GM12878 (cell line): ENCODE measurements around the gene PITPNC1. TPM values are rescaled to one million over a fixed set of nuclear protein-coding genes. Genes with fewer than 3 reads are reported as not detected.

Experiments used
- BCL11A ChIP-seq: IDR thresholded peaks from 2 replicates; pipeline ENCODE4 v1.6.1; 2011; ENCODE audit warnings: low read depth, low read length
- CHD2 ChIP-seq: IDR thresholded peaks from 2 replicates; pipeline ENCODE4 v1.6.1; 2011; ENCODE audit warnings: low read depth, low read length, improper control_type of control experiment, borderline replicate concordance
- ESRRA ChIP-seq: IDR thresholded peaks from 2 replicates; pipeline ENCODE4 v1.6.1; 2012; ENCODE audit warnings: mild to moderate bottlenecking, low read length, improper control_type of control experiment
- HDAC2 ChIP-seq: fragments of 200-600 bp; sonication (generic); IDR thresholded peaks from 2 replicates; pipeline ENCODE4 v1.6.1; 2017
- IKZF1 ChIP-seq: fragments of 450-650 bp; conservative IDR thresholded peaks from 2 replicates; pipeline ENCODE4 v1.6.1; 2017; ENCODE audit warnings: antibody characterized with exemption, mild to moderate bottlenecking
- JUND ChIP-seq: IDR thresholded peaks from 2 replicates; pipeline ENCODE4 v1.6.1; 2012; ENCODE audit warnings: low read depth, mild to moderate bottlenecking, low read length, improper control_type of control experiment, moderate library complexity
- KLF5 ChIP-seq: fragments of 450-650 bp; IDR thresholded peaks from 2 replicates; pipeline ENCODE4 v1.6.1; 2014; ENCODE audit warnings: mild to moderate bottlenecking; ENCODE audit not compliant: partially characterized antibody
- MEF2A ChIP-seq: IDR thresholded peaks from 2 replicates; pipeline ENCODE4 v1.6.1; 2011; ENCODE audit warnings: low read depth, mild to moderate bottlenecking, low read length, moderate library complexity; ENCODE audit not compliant: insufficient read depth
- NR2F1 ChIP-seq: fragments of 450-650 bp; conservative IDR thresholded peaks from 2 replicates; pipeline ENCODE4 v1.6.1; 2017; ENCODE audit warnings: mild to moderate bottlenecking
- RAD51 ChIP-seq: fragments of 450-650 bp; IDR thresholded peaks from 2 replicates; pipeline ENCODE4 v1.6.1; 2016; ENCODE audit warnings: moderate library complexity, mild to moderate bottlenecking, inconsistent platforms
- RUNX3 ChIP-seq: IDR thresholded peaks from 2 replicates; pipeline ENCODE4 v1.6.1; 2012; ENCODE audit warnings: low read length, inconsistent platforms
- TAF1 ChIP-seq: IDR thresholded peaks from 2 replicates; pipeline ENCODE4 v1.6.1; 2011; ENCODE audit warnings: mild to moderate bottlenecking, low read depth, low read length, borderline replicate concordance
- WRNIP1 ChIP-seq: IDR thresholded peaks from 2 replicates; pipeline ENCODE4 v1.6.1; 2011; ENCODE audit warnings: low read depth, low read length, improper control_type of control experiment, borderline replicate concordance
- ZNF24 ChIP-seq: fragments of 450-650 bp; IDR thresholded peaks from 2 replicates; pipeline ENCODE4 v1.6.1; 2017; ENCODE audit warnings: antibody characterized with exemption, mild to moderate bottlenecking
- polyA plus RNA-seq, 11 experiments: library from polyadenylated mRNA; depleted of rRNA in 4 of 11; unstranded in 6 of 11; stranded (reverse) in 5 of 11; fragments of >200 nt; fragmentation: Nextera tagmentation in 4 of 11; fragmentation: Illumina TruSeq in 1 of 11; extraction: Ambion mirVana in 4 of 11; extraction: Trizol in 1 of 11; gene quantifications; 1 replicate in 1 of 11; 2 replicates in 10 of 11; pipeline versions ENCODE4 v1.2.1 to v1.2.3, GENCODE V29; 2011 to 2016; ENCODE audit warnings: inconsistent platforms in 2 of 11, missing spikeins in 2 of 11, low read depth in 1 of 11
- total RNA-seq, 4 experiments: library from RNA; depleted of rRNA in 3 of 4; stranded (reverse); fragments of >200 nt in 3 of 4; fragmentation: Illumina TruSeq in 1 of 4; extraction: Trizol in 1 of 4; gene quantifications; 2 replicates each; pipeline versions ENCODE4 v1.2.1 to v1.2.3, GENCODE V29; 2013 to 2021
- TF ChIP-seq, protein P1 (sequence below): fragments of 450-650 bp; IDR thresholded peaks from 2 replicates; pipeline ENCODE4 v1.6.1; 2018; ENCODE audit warnings: mild to moderate bottlenecking, low read depth, moderate library complexity; ENCODE audit not compliant: partially characterized antibody
- TF ChIP-seq, protein P2 (sequence below): fragments of 450-650 bp; IDR thresholded peaks from 2 replicates; pipeline ENCODE4 v1.6.1; 2017; ENCODE audit warnings: mild to moderate bottlenecking, low read depth, inconsistent platforms; ENCODE audit not compliant: poor library complexity, severe bottlenecking
- TF ChIP-seq, protein P3 (sequence below): fragments of 450-650 bp; IDR thresholded peaks from 2 replicates; pipeline ENCODE4 v1.6.1; 2017; ENCODE audit warnings: borderline replicate concordance
- TF ChIP-seq, protein P4 (sequence below): IDR thresholded peaks from 2 replicates; pipeline ENCODE4 v1.6.1; 2012; ENCODE audit warnings: low read length, inconsistent platforms
- TF ChIP-seq, protein P5 (sequence below): fragments of 450-650 bp; IDR thresholded peaks from 2 replicates; pipeline ENCODE4 v1.6.1; 2017; ENCODE audit warnings: mild to moderate bottlenecking, moderate library complexity

The PITPNC1 gene
- total and polyA plus RNA-seq, 10 of the 15 experiments (the other 5 are each of a cell fraction or from before 2014, with no cell fraction given), result 12.2 to 62.4 (median 47.3) TPM

DNA sequence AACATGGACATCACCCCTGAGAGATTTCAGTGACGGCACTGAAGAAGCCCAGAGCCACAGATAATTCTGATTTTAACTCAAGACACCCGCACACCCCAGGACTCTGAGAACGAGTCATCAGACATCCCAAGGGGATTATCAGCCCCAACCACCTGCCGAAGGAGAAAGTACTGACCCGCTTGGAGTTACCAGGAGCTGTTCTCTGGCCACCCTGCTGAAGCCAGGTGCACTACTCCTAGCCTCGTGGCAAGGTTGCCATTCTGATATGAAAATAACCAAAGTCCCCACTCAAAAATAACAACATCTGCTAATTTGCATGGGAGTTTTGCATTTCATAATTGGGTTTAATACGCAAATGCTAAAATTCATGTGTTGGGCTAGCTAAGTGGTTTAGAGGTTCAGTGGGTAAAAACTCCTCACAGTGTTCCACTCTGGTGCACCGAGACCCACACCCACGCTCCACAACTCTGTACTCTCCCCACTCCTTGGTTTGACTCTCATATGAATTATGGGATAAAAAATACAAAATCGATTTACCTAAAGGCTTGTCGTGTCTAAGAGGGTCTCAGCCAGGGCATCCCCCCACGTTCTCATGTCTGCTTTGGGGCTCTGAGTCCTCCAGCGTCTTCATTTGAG is 197.7 kb downstream of the PITPNC1 start (continued):
- TF ChIP-seq, protein P1, sequence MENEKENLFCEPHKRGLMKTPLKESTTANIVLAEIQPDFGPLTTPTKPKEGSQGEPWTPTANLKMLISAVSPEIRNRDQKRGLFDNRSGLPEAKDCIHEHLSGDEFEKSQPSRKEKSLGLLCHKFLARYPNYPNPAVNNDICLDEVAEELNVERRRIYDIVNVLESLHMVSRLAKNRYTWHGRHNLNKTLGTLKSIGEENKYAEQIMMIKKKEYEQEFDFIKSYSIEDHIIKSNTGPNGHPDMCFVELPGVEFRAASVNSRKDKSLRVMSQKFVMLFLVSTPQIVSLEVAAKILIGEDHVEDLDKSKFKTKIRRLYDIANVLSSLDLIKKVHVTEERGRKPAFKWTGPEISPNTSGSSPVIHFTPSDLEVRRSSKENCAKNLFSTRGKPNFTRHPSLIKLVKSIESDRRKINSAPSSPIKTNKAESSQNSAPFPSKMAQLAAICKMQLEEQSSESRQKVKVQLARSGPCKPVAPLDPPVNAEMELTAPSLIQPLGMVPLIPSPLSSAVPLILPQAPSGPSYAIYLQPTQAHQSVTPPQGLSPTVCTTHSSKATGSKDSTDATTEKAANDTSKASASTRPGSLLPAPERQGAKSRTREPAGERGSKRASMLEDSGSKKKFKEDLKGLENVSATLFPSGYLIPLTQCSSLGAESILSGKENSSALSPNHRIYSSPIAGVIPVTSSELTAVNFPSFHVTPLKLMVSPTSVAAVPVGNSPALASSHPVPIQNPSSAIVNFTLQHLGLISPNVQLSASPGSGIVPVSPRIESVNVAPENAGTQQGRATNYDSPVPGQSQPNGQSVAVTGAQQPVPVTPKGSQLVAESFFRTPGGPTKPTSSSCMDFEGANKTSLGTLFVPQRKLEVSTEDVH, result no peak
- TF ChIP-seq TAF1 (peak; percentile 47; the same call in 1 of the 2 replicates), CHD2 (peak; percentile 60; the same call in 1 of the 2 replicates), BCL11A (peak; percentile 88), IKZF1 (peak; percentile 61), HDAC2 (no peak), ZNF24 (no peak), JUND (no peak), RUNX3 (peak; percentile 76), KLF5 (peak; percentile 60), NR2F1 (0 out of 2 replicates have a peak, but pooled peaks have one; percentile 23), MEF2A (peak; percentile 72), RAD51 (0 out of 2 replicates have a peak, but pooled peaks have one; percentile 19), ESRRA (no peak), WRNIP1 (0 out of 2 replicates have a peak, but pooled peaks have one; percentile 37)
- TF ChIP-seq, protein P2, sequence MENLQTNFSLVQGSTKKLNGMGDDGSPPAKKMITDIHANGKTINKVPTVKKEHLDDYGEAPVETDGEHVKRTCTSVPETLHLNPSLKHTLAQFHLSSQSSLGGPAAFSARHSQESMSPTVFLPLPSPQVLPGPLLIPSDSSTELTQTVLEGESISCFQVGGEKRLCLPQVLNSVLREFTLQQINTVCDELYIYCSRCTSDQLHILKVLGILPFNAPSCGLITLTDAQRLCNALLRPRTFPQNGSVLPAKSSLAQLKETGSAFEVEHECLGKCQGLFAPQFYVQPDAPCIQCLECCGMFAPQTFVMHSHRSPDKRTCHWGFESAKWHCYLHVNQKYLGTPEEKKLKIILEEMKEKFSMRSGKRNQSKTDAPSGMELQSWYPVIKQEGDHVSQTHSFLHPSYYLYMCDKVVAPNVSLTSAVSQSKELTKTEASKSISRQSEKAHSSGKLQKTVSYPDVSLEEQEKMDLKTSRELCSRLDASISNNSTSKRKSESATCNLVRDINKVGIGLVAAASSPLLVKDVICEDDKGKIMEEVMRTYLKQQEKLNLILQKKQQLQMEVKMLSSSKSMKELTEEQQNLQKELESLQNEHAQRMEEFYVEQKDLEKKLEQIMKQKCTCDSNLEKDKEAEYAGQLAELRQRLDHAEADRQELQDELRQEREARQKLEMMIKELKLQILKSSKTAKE, result peak; percentile 46
- TF ChIP-seq, protein P3, sequence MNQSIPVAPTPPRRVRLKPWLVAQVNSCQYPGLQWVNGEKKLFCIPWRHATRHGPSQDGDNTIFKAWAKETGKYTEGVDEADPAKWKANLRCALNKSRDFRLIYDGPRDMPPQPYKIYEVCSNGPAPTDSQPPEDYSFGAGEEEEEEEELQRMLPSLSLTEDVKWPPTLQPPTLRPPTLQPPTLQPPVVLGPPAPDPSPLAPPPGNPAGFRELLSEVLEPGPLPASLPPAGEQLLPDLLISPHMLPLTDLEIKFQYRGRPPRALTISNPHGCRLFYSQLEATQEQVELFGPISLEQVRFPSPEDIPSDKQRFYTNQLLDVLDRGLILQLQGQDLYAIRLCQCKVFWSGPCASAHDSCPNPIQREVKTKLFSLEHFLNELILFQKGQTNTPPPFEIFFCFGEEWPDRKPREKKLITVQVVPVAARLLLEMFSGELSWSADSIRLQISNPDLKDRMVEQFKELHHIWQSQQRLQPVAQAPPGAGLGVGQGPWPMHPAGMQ, result no peak
- TF ChIP-seq, protein P4, sequence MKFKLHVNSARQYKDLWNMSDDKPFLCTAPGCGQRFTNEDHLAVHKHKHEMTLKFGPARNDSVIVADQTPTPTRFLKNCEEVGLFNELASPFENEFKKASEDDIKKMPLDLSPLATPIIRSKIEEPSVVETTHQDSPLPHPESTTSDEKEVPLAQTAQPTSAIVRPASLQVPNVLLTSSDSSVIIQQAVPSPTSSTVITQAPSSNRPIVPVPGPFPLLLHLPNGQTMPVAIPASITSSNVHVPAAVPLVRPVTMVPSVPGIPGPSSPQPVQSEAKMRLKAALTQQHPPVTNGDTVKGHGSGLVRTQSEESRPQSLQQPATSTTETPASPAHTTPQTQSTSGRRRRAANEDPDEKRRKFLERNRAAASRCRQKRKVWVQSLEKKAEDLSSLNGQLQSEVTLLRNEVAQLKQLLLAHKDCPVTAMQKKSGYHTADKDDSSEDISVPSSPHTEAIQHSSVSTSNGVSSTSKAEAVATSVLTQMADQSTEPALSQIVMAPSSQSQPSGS, result peak; percentile 73
- TF ChIP-seq, protein P5, sequence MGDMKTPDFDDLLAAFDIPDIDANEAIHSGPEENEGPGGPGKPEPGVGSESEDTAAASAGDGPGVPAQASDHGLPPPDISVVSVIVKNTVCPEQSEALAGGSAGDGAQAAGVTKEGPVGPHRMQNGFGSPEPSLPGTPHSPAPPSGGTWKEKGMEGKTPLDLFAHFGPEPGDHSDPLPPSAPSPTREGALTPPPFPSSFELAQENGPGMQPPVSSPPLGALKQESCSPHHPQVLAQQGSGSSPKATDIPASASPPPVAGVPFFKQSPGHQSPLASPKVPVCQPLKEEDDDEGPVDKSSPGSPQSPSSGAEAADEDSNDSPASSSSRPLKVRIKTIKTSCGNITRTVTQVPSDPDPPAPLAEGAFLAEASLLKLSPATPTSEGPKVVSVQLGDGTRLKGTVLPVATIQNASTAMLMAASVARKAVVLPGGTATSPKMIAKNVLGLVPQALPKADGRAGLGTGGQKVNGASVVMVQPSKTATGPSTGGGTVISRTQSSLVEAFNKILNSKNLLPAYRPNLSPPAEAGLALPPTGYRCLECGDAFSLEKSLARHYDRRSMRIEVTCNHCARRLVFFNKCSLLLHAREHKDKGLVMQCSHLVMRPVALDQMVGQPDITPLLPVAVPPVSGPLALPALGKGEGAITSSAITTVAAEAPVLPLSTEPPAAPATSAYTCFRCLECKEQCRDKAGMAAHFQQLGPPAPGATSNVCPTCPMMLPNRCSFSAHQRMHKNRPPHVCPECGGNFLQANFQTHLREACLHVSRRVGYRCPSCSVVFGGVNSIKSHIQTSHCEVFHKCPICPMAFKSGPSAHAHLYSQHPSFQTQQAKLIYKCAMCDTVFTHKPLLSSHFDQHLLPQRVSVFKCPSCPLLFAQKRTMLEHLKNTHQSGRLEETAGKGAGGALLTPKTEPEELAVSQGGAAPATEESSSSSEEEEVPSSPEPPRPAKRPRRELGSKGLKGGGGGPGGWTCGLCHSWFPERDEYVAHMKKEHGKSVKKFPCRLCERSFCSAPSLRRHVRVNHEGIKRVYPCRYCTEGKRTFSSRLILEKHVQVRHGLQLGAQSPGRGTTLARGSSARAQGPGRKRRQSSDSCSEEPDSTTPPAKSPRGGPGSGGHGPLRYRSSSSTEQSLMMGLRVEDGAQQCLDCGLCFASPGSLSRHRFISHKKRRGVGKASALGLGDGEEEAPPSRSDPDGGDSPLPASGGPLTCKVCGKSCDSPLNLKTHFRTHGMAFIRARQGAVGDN, result peak; percentile 74
